ENCODE measurements around the gene MSL1. TPM values are rescaled to one million over a fixed set of nuclear protein-coding genes. Genes with fewer than 3 reads are reported as not detected.

The MSL1 gene
- polyA plus RNA-seq, 1 donor from 2014 or later: 137 TPM

- Histone ChIP-seq H3K4me2 (ENCODE audit: low read length) (no peak overlapping the region), H3K9me2 (ENCODE audit: insufficient read depth, low read length) (no peaks in the 10 kb centered on the region), H3K27ac (ENCODE audit: low read length) (no peak overlapping the region), H4K20me1 (ENCODE audit: insufficient read depth) (no peaks in the 10 kb centered on the region), H2AFZ (ENCODE audit: low read depth, low read length) (no peak overlapping the region), H3K4me3 (ENCODE audit: low read length) (no peak overlapping the region), H3K79me2 (replicated peaks; ENCODE audit: insufficient read depth, low read length) (peaks cover 19% of the 10 kb centered on the region), H3K9me3 (ENCODE audit: low read length) (no peaks in the 10 kb centered on the region), H3K36me3 (ENCODE audit: insufficient read depth, low read length) (no peaks in the 10 kb centered on the region), H3F3A (ENCODE audit: insufficient read depth, low read length, poor library complexity, severe bottlenecking) (no peaks in the 10 kb centered on the region), H3K27me3 (ENCODE audit: insufficient read depth, low read depth, low read length) (no peaks in the 10 kb centered on the region), H3K9ac (ENCODE audit: low read length) (no peak overlapping the region)
- TF ChIP-seq TAF1 (IDR thresholded peaks at IDR 0.05; ENCODE audit: low read depth) (no peak), POLR2AphosphoS5 (IDR thresholded peaks at IDR 0.05) (no peak), EZH2 (IDR thresholded peaks at IDR 0.05; ENCODE audit: borderline replicate concordance, insufficient read depth, low read length, poor library complexity, severe bottlenecking) (no peak), SMC3 (conservative IDR thresholded peaks at IDR 0.05; ENCODE audit: poor library complexity) (no peak), EP300 (conservative IDR thresholded peaks at IDR 0.05; ENCODE audit: poor library complexity, severe bottlenecking) (no peak), REST (IDR thresholded peaks at IDR 0.05; ENCODE audit: borderline replicate concordance) (no peak), RAD21 (conservative IDR thresholded peaks at IDR 0.05) (no peak), CTCF (IDR thresholded peaks at IDR 0.05; ENCODE audit: poor library complexity, severe bottlenecking) (no peak), MXI1 (conservative IDR thresholded peaks at IDR 0.05; ENCODE audit: poor library complexity, severe bottlenecking) (no peak)
These were observed 47.6 kb upstream of the MSL1 start for GRCh38 chr17:40074175-40074512.

- Histone ChIP-seq H3K27me3 (ENCODE audit: insufficient read depth, low read depth, low read length) (no peaks in the 10 kb centered on the region), H3K9me3 (ENCODE audit: low read length) (no peaks in the 10 kb centered on the region), H3K4me3 (ENCODE audit: low read length) (no peak overlapping the region), H3F3A (ENCODE audit: insufficient read depth, low read length, poor library complexity, severe bottlenecking) (no peaks in the 10 kb centered on the region), H3K36me3 (ENCODE audit: insufficient read depth, low read length) (no peaks in the 10 kb centered on the region), H3K4me2 (ENCODE audit: low read length) (no peak overlapping the region), H3K9me2 (ENCODE audit: insufficient read depth, low read length) (no peaks in the 10 kb centered on the region), H2AFZ (ENCODE audit: low read depth, low read length) (no peak overlapping the region), H3K79me2 (replicated peaks; ENCODE audit: insufficient read depth, low read length) (peaks cover 12% of the 10 kb centered on the region), H3K9ac (ENCODE audit: low read length) (no peak overlapping the region), H4K20me1 (ENCODE audit: insufficient read depth) (no peaks in the 10 kb centered on the region), H3K27ac (ENCODE audit: low read length) (no peak overlapping the region)
- TF ChIP-seq MXI1 (conservative IDR thresholded peaks at IDR 0.05; ENCODE audit: poor library complexity, severe bottlenecking): no peak
- TF ChIP-seq CTCF (IDR thresholded peaks at IDR 0.05; ENCODE audit: poor library complexity, severe bottlenecking): no peak
- TF ChIP-seq REST (IDR thresholded peaks at IDR 0.05; ENCODE audit: borderline replicate concordance): no peak
- TF ChIP-seq EP300 (conservative IDR thresholded peaks at IDR 0.05; ENCODE audit: poor library complexity, severe bottlenecking): no peak
- no peak for TF ChIP-seq TAF1 (IDR thresholded peaks at IDR 0.05; ENCODE audit: low read depth)
- TF ChIP-seq SMC3 (conservative IDR thresholded peaks at IDR 0.05; ENCODE audit: poor library complexity): no peak
- no peak for TF ChIP-seq POLR2AphosphoS5 (IDR thresholded peaks at IDR 0.05)
- TF ChIP-seq RAD21 (conservative IDR thresholded peaks at IDR 0.05): no peak
- TF ChIP-seq EZH2 (IDR thresholded peaks at IDR 0.05; ENCODE audit: borderline replicate concordance, insufficient read depth, low read length, poor library complexity, severe bottlenecking): no peak
These were observed 46.9 kb upstream of the MSL1 start for GRCh38 chr17:40074871-40075200.
